Activated T-cell treated with anti-CD3 and anti-CD28 coated beads, Interleukin-2, amount 50 U/mL, for 24 hours (primary cell): ENCODE results near the gene NOSTRIN.

Source experiments
- DNase-seq: peaks from one replicate; pipeline ENCODE4 v3.0.0-alpha.2; 2020
- H3K27ac Mint-ChIP-seq: 2 replicates; pipeline ENCODE4 v1.8.0; 2020; ENCODE audit warnings: mild to moderate bottlenecking, mixed read lengths
- H3K27me3 Mint-ChIP-seq: 2 replicates; pipeline ENCODE4 v1.8.0; 2020; ENCODE audit warnings: mixed read lengths
- H3K36me3 Mint-ChIP-seq: 2 replicates; pipeline ENCODE4 v1.8.0; 2020; ENCODE audit warnings: low read depth, mixed read lengths
- H3K4me1 Mint-ChIP-seq: 2 replicates; pipeline ENCODE4 v1.8.0; 2020; ENCODE audit warnings: low read depth, mixed read lengths
- H3K4me3 Mint-ChIP-seq: 2 replicates; pipeline ENCODE4 v1.8.0; 2020; ENCODE audit warnings: mild to moderate bottlenecking, moderate library complexity, mixed read lengths
- H3K9me3 Mint-ChIP-seq: 2 replicates; pipeline ENCODE4 v1.8.0; 2020; ENCODE audit warnings: mixed read lengths

The NOSTRIN gene

DNA sequence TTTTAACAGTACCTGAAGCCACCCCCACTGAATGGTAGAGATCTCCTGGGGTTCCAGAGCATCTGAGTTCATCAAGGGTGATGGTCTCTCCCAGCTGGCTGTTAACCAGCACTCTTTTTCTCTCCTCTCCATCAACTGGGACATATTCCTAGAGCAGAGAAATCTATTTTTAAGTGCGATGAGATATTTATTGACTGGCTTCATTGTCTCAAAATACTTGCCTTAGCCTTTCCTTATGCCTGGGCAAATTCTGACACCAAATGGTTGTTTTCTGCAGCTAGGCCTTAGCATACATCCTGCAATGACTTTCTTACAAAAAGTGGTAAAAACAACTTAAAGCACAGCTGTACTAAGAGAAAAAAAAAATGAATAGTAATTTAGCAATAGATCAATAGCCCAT lies 19.6 kb downstream of the NOSTRIN start:
- Mint-ChIP-seq H3K36me3 (no peaks in the 10 kb centered on the region), H3K4me1 (no peaks in the 10 kb centered on the region), H3K27ac (no peak overlapping the region), H3K27me3 (no peaks in the 10 kb centered on the region), H3K9me3 (no peaks in the 10 kb centered on the region), H3K4me3 (no peak overlapping the region)
- DNase-seq: no peak

DNA sequence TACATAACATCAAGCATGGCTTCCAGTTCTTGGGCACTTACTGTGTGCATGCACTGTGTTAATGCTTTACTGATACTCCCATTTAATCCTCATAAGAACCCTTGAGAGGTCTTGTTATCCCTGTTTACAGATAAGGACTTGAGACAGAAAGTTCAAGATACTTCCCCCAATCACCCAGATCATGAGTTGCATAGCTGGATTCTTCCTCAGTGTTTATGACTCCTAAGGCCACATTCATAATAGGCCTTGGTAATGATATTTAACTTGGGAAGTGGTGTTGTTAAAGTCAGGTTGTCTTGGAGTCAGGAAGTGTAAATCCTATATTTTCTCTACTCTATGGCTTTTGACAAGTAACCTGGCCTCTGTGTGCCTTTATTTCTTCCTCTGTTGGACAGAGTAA lies 22.7 kb downstream of the NOSTRIN start:
- DNase-seq: no peak
- Mint-ChIP-seq H3K27ac (no peak overlapping the region), H3K9me3 (no peaks in the 10 kb centered on the region), H3K4me1 (no peaks in the 10 kb centered on the region), H3K36me3 (no peaks in the 10 kb centered on the region), H3K27me3 (no peaks in the 10 kb centered on the region), H3K4me3 (no peak overlapping the region)

DNA sequence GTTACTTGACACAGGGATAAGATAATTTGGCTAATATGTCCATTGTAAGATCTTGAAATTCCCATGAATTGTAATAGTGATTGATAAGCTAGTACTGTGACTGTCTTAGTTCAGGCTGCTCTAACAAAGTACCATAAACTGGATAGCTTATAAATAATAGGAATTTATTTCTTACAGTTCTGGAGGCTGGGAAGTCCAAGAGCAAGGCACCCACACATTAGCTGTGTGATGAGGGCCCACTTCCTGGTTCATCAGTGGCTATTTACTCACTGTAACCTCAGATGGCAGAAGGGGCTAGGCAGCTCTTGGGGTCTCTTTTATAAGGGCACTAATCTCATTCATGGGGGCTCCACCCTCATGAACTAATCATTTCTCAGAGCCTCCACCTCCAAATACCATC lies 28.5 kb downstream of the NOSTRIN start:
- no peak for DNase-seq
- no peaks in the 10 kb centered on the region for H3K4me1 Mint-ChIP-seq
- H3K4me3 Mint-ChIP-seq: no peak overlapping the region
- no peaks in the 10 kb centered on the region for H3K27me3 Mint-ChIP-seq
- no peak overlapping the region for H3K27ac Mint-ChIP-seq
- no peaks in the 10 kb centered on the region for H3K9me3 Mint-ChIP-seq
- no peaks in the 10 kb centered on the region for H3K36me3 Mint-ChIP-seq

DNA sequence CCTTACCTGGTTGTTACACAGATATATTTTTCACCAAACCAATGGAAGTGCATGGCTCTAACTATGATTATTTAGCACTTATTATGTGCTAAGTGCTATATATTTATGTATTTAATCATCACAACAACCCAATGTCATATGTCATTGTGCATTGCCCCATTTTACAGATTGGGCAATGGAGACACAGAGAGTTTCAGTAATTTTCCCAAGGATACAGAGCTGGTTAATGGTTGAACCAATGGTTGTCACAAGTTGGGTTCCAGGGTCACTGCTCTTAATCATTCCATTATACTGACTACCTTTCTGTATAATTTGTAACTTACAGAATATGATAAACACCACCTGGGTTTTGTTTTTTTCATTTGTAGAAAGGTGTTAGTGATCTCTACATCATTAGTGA lies 29.2 kb downstream of the NOSTRIN start:
- DNase-seq: no peak
- H3K9me3 Mint-ChIP-seq: no peaks in the 10 kb centered on the region
- H3K27me3 Mint-ChIP-seq: no peaks in the 10 kb centered on the region
- H3K36me3 Mint-ChIP-seq: no peaks in the 10 kb centered on the region
- no peak overlapping the region for H3K27ac Mint-ChIP-seq
- no peak overlapping the region for H3K4me3 Mint-ChIP-seq
- no peaks in the 10 kb centered on the region for H3K4me1 Mint-ChIP-seq

DNA sequence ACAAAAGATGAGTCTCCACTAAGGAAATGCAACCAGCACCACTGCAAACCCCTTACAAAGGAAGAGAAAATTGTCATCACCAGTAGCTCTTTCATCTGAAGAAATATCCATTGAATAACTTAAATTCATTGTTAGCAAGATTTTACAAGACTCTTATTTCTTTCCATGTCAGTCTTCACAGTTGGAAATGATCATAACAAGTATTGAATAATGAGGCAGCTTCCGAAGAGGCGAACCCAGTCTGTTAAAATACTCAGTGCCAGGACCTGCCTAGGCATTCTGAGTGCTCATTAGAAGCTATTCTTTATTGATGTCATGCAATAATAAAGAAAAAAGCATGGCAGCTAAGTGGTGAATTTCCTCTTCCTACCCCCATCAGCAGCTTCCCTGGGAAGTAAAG lies 33.5 kb downstream of the NOSTRIN start:
- no peak overlapping the region for H3K27ac Mint-ChIP-seq
- H3K36me3 Mint-ChIP-seq: no peaks in the 10 kb centered on the region
- no peaks in the 10 kb centered on the region for H3K27me3 Mint-ChIP-seq
- no peak overlapping the region for H3K4me3 Mint-ChIP-seq
- no peaks in the 10 kb centered on the region for H3K4me1 Mint-ChIP-seq
- no peaks in the 10 kb centered on the region for H3K9me3 Mint-ChIP-seq
- DNase-seq: no peak

DNA sequence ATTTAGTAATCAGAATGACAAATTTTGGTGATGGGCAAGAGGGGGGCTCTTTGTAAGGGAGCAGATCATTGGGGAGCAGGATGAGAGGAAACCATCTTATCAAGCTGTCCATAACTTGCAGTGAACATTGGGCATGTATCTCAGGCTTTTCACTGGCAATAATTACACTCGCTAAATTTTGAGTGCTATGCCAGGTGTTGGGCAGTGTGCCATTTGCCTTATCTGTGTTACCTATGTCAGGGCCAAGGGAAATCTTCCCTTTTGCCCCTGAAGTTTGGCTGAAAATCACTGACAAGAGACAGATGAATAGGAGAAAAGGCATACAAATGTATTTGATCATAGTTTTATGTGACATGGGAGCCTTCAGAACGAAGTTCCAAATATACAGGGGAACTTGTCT lies 39.0 kb downstream of the NOSTRIN start:
- H3K9me3 Mint-ChIP-seq: no peaks in the 10 kb centered on the region
- DNase-seq: no peak
- H3K27ac Mint-ChIP-seq: no peak overlapping the region
- H3K27me3 Mint-ChIP-seq: no peaks in the 10 kb centered on the region
- no peaks in the 10 kb centered on the region for H3K4me1 Mint-ChIP-seq
- no peaks in the 10 kb centered on the region for H3K36me3 Mint-ChIP-seq
- no peak overlapping the region for H3K4me3 Mint-ChIP-seq

DNA sequence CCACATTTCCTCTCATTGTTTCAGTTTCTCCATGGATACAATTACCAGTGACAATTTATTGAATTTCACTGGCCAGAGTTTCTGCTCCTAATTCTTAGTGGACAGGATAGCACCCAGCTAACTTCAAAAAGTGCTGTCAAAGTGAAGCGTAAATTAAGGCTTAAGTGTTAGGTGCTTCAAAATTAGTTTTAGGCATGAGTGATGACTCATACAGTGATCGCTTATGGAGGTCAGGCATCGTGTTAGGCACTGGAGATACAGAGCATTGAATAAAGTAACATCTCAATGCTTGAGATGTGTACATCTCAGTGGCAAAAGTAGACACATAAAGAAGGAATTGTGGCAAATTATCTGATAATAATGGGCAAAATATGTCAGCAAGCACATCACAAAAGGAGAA lies 40.8 kb downstream of the NOSTRIN start:
- no peaks in the 10 kb centered on the region for H3K9me3 Mint-ChIP-seq
- no peaks in the 10 kb centered on the region for H3K4me1 Mint-ChIP-seq
- no peak overlapping the region for H3K4me3 Mint-ChIP-seq
- no peak for DNase-seq
- H3K36me3 Mint-ChIP-seq: no peaks in the 10 kb centered on the region
- H3K27me3 Mint-ChIP-seq: no peaks in the 10 kb centered on the region
- H3K27ac Mint-ChIP-seq: no peak overlapping the region

DNA sequence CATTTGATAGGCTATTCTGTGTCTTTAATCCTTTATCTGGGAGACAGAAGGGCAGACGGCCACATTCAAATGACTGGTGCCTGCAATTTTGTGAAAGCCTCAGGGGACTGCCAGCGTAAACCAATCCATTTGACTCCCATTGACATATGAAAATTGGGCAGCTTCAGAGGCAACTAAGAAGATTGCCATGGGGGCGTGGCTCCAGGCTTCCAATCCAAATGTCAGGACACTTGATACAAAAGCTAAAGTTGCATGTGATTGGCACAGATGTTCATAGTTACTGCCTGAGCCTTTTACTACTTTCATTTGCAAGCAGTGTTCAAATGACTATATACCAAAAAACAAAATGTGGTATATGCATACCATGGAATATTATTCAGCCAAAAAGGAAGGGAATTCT lies 45.8 kb downstream of the NOSTRIN start:
- Mint-ChIP-seq H3K9me3 (no peaks in the 10 kb centered on the region), H3K4me3 (no peak overlapping the region), H3K36me3 (no peaks in the 10 kb centered on the region), H3K27ac (no peak overlapping the region), H3K27me3 (no peaks in the 10 kb centered on the region), H3K4me1 (no peaks in the 10 kb centered on the region)
- DNase-seq: no peak

DNA sequence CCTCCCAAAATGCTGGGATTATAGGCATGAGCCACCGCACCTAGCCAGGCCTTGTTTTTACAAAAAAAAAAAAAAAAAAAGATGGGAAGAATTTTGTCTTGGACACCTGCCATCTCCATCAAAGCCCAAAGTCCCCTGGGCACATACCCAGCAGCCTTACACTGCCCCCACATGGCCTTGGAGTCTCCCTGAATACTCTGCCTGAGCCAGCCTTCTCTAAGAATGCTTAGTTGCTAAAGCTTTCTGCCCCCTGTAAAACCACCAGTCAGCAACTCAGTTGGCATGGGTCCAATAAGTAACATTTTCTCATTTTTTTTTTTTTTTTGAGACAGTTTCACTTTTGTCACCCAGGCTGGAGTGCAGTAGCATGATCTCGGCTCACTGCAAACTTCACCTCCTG lies 47.2 kb downstream of the NOSTRIN start:
- Mint-ChIP-seq H3K27me3 (no peaks in the 10 kb centered on the region), H3K27ac (no peak overlapping the region), H3K4me3 (no peak overlapping the region), H3K9me3 (no peaks in the 10 kb centered on the region), H3K4me1 (no peaks in the 10 kb centered on the region), H3K36me3 (no peaks in the 10 kb centered on the region)
- DNase-seq: no peak

DNA sequence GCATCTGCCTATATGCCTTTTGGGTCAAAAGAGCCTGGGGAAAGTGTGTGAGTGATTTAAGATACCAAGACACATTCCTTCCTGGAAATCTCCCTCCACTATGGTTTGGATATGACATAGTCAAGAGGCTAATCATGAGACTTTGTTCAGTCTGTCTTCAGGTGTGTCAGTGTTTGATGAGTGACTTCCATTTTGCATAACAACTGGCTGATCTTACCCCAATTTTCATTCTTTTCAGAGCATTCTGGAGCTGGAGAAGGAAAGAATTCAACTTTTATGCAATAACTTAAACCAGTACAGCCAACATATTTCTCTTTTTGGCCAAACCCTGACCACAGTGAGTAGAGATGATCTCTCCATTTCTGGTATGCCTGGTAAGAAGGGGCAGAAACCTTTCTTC lies 48.4 kb downstream of the NOSTRIN start:
- no peaks in the 10 kb centered on the region for H3K27me3 Mint-ChIP-seq
- DNase-seq: no peak
- no peaks in the 10 kb centered on the region for H3K36me3 Mint-ChIP-seq
- H3K4me1 Mint-ChIP-seq: no peaks in the 10 kb centered on the region
- H3K9me3 Mint-ChIP-seq: no peaks in the 10 kb centered on the region
- no peak overlapping the region for H3K4me3 Mint-ChIP-seq
- H3K27ac Mint-ChIP-seq: no peak overlapping the region

DNA sequence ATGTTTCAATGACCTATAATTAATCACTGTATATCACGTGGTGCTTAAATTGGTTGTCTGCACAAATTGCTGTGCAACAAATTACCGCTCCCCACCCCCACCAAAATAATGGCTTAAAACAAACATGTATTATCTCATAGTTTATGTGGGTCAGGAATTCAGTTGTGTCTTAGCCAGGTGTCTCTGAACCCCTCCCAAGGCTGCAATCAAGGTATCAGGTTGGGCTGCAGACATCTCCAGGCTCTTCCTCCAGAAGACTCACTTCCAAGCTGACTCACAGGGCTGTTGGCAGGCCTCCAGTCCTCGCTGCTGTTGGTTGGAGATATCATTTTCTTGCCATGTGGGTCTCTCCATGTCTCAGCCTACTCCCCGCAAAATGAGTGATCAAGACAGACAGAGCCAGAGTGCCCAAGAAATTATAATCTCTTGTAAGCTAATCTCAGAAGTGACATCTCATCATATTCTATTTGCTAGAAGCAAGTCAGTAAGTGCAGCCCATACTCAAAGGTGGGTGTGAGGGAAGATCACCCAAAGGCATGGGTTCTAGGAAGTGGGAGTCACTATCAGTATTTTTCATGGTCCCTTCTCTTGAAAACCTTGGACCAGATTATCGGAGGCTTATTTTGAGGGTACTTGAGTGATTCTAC lies 49.4 kb downstream of the NOSTRIN start:
- Mint-ChIP-seq H3K4me3 (no peak overlapping the region), H3K27me3 (no peaks in the 10 kb centered on the region), H3K27ac (no peak overlapping the region), H3K4me1 (no peaks in the 10 kb centered on the region), H3K36me3 (no peaks in the 10 kb centered on the region), H3K9me3 (no peaks in the 10 kb centered on the region)
- no peak for DNase-seq

DNA sequence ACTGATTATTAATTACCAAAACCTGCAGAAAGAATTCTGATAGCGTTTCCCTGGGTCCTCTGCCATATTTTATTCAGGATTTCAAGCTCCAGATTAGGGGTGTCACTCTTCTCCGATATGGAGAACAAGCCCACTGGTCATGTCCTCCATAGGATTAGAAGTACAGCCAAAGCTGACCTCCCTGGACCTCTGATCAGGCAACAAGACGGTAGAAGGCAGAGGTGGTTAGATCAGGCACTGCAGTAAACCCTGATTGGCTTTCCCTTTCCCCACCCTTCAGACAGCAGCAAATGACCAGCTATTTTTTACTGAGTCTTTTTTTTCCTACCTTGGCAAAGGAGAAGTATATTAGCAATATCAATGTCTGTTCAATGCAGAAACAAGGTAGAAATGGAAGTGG lies 50.0 kb downstream of the NOSTRIN start:
- H3K27me3 Mint-ChIP-seq: no peaks in the 10 kb centered on the region
- no peaks in the 10 kb centered on the region for H3K4me1 Mint-ChIP-seq
- no peak for DNase-seq
- no peak overlapping the region for H3K4me3 Mint-ChIP-seq
- no peak overlapping the region for H3K27ac Mint-ChIP-seq
- no peaks in the 10 kb centered on the region for H3K36me3 Mint-ChIP-seq
- H3K9me3 Mint-ChIP-seq: no peaks in the 10 kb centered on the region

DNA sequence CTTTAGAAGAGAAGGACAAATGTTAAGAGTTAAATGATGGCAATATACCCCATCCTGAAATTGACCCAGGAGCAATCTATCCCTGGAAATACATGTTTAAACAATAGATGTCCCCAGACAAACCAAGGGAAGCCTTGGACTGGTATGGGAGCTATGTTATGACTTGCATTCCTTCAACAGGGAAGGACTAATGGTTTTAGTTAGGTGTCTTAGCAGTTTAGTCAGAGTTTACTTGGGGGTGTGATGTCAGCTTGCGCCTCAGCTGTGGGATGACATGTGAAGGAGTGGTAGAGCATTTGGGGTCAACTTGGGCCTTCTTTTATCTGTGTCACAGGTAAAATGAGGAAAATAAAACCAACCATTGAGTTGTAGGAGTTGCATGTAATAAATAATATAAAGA lies 51.0 kb downstream of the NOSTRIN start:
- H3K27ac Mint-ChIP-seq: no peak overlapping the region
- no peaks in the 10 kb centered on the region for H3K36me3 Mint-ChIP-seq
- H3K4me3 Mint-ChIP-seq: no peak overlapping the region
- H3K4me1 Mint-ChIP-seq: no peaks in the 10 kb centered on the region
- no peak for DNase-seq
- no peaks in the 10 kb centered on the region for H3K27me3 Mint-ChIP-seq
- H3K9me3 Mint-ChIP-seq: no peaks in the 10 kb centered on the region

DNA sequence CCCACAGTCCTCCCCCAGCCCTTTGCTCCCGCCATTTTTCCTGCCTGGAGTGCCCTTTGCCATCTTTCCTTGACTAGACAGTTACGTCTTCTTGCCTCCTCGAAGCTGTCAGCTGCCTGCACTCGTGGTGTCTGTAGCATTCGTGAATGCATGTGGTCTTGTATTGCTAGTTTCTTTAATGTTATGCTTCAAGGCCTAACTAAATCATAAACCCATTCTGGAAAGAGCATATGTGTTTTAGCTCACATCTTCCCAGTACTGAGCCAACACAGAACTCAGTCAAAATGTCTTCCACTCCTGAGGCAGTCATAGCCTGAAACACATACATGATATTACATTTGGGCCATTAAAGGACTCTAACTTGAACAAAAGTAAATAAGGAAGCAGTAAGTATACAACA lies 52.2 kb downstream of the NOSTRIN start:
- H3K27ac Mint-ChIP-seq: no peak overlapping the region
- H3K36me3 Mint-ChIP-seq: no peaks in the 10 kb centered on the region
- no peaks in the 10 kb centered on the region for H3K27me3 Mint-ChIP-seq
- H3K4me3 Mint-ChIP-seq: no peak overlapping the region
- no peaks in the 10 kb centered on the region for H3K9me3 Mint-ChIP-seq
- DNase-seq: no peak
- no peaks in the 10 kb centered on the region for H3K4me1 Mint-ChIP-seq

DNA sequence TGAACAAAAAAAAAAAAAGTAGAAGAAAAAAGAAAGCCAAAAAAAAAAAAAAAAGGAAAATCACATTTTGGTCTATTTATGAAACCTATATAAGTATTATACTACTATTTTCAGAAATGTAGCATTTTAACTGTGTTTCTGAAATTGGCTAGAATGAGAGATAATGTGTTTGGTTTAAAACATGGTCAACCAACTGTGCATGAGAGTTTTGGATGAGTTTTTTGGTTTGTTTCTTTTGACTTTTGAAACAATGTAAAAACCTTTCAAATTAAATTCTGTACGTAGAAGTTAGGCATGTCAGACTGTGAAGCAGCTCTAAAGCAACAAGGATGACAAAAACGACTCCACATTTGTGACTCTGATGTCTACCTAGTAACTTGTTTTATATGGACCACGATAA lies 53.2 kb downstream of the NOSTRIN start:
- Mint-ChIP-seq H3K4me3 (no peak overlapping the region), H3K27me3 (no peaks in the 10 kb centered on the region), H3K9me3 (no peaks in the 10 kb centered on the region), H3K36me3 (no peaks in the 10 kb centered on the region), H3K4me1 (no peaks in the 10 kb centered on the region), H3K27ac (no peak overlapping the region)
- DNase-seq: no peak

DNA sequence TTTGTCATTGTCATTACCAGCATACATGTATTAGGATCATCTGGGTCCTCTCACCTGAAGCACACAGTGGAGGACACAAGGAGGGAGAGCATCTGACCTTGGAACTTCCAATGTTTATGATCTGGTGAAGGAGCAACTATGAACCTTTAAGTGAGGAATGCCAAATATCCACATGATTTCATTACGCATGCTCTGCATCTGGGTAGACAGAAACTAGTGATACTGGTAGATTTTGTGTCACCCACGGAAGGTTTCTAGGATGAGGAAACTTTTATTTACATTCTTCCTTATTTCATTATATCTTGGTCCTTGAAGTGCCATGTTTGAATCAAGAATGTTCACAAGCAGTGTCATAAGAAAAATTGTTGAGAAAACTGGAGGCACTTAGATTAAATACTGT lies 55.7 kb downstream of the NOSTRIN start:
- H3K36me3 Mint-ChIP-seq: peaks cover 3% of the 10 kb centered on the region
- H3K27me3 Mint-ChIP-seq: no peaks in the 10 kb centered on the region
- no peak for DNase-seq
- no peak overlapping the region for H3K27ac Mint-ChIP-seq
- H3K4me3 Mint-ChIP-seq: no peak overlapping the region
- H3K4me1 Mint-ChIP-seq: no peaks in the 10 kb centered on the region
- H3K9me3 Mint-ChIP-seq: no peaks in the 10 kb centered on the region
